Measurements from ENCODE around the gene ARHGAP31. TPM values are rescaled to one million over a fixed set of nuclear protein-coding genes. Genes with fewer than 3 reads are reported as not detected.

The ARHGAP31 gene
- total and polyA plus RNA-seq, 2 of the 8 experiments (the other 6 are each of a cell fraction or from before 2014, with no cell fraction given): 1.1 to 7.6 TPM

DNA sequence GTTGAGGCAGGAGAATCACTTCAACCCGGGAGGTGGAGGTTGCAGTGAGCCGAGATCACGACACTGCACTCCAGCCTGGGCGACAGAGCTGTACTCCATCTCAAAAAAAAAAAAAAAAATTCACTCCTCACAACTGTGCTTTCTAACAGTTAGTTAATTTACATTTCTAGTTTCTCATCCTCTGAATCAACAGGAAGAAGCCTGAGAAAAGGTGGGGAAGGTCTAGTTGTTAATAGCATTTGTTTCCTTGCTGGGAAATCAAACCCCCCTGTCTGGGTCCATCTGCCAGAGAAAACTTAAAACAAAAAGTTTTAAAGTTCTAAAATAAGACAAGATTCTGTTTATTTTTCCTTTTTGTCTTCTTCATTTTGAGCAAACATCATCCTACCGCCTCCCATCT lies 106.9 kb downstream of the ARHGAP31 start (continued):
- TF ChIP-seq CHD2 (IDR thresholded peaks at IDR 0.05; ENCODE audit: low read length): no peak
- no peak for TF ChIP-seq POU5F1 (IDR thresholded peaks at IDR 0.05; ENCODE audit: low read depth, low read length)
- no peak for TF ChIP-seq POLR2A (IDR thresholded peaks at IDR 0.05; ENCODE audit: control extremely low read depth in 1 of 2, low read depth in 2 of 2, low read length in 2 of 2)
- TF ChIP-seq, protein P1, sequence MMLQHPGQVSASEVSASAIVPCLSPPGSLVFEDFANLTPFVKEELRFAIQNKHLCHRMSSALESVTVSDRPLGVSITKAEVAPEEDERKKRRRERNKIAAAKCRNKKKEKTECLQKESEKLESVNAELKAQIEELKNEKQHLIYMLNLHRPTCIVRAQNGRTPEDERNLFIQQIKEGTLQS (IDR thresholded peaks at IDR 0.05; ENCODE audit: insufficient read depth, low read depth, low read length): no peak
- no peak for TF ChIP-seq CTBP2 (IDR thresholded peaks at IDR 0.05; ENCODE audit: borderline replicate concordance, insufficient read depth, insufficient read length, low read length)
- TF ChIP-seq CBX5 (IDR thresholded peaks at IDR 0.05; ENCODE audit: low read depth, low read length): no peak
- no peak for TF ChIP-seq RAD21 (IDR thresholded peaks at IDR 0.05 in 1 of 2, conservative IDR thresholded peaks at IDR 0.05 in 1 of 2; ENCODE audit: low read depth in 2 of 2, low read length in 2 of 2)

Measured in H1 (cell line).